Activated naive CD8-positive, alpha-beta T cell treated with anti-CD3 and anti-CD28 coated beads for 36 hours (primary cell): ENCODE measurements around the gene SLC12A5. TPM values are rescaled to one million over a fixed set of nuclear protein-coding genes. Genes with fewer than 3 reads are reported as not detected.

Experiments
- DNase-seq: peaks from one replicate; pipeline ENCODE4 v3.0.0; 2021
- H3K27ac Mint-ChIP-seq: one replicate; pipeline ENCODE4 v1.8.0; 2022; ENCODE audit warnings: mild to moderate bottlenecking, moderate library complexity, mixed read lengths
- H3K27me3 Mint-ChIP-seq: one replicate; pipeline ENCODE4 v1.8.0; 2022; ENCODE audit warnings: mild to moderate bottlenecking, mixed read lengths
- H3K36me3 Mint-ChIP-seq: one replicate; pipeline ENCODE4 v1.8.0; 2021; ENCODE audit warnings: mild to moderate bottlenecking, mixed read lengths
- H3K4me1 Mint-ChIP-seq: one replicate; pipeline ENCODE4 v1.8.0; 2021; ENCODE audit warnings: mixed read lengths
- H3K4me3 Mint-ChIP-seq: one replicate; pipeline ENCODE4 v1.8.0; 2022; ENCODE audit warnings: mild to moderate bottlenecking, moderate library complexity, mixed read lengths
- H3K9me3 Mint-ChIP-seq: one replicate; pipeline ENCODE4 v1.8.0; 2022; ENCODE audit warnings: mixed read lengths
- total RNA-seq, 2 experiments: library from RNA; stranded (reverse); gene quantifications; one replicate each; pipeline ENCODE4 v1.2.3, GENCODE V29; 2021

Gene SLC12A5
- total RNA-seq, 2 experiments from 2014 or later: 0.26 to 0.52 TPM

DNA sequence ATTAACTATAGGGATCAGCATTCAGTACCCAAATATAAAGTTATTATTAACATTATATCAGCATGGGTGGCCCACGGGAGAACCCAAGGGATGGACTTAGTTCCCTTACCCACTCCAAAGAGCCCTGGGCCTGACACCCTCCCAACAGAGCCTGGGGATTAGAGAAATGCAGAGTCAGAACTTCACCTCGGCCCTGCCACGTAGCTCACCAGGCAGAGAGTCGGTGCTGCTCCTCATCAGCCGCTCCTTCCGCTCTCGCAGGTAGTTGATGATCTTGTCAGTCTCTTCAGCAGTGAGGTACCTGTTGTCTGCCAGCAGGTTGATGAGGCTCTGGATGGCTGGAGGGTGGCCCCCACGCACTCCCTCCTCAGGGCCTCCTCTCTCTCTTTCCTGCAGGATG lies 34.1 kb downstream of the SLC12A5 start:
- Mint-ChIP-seq H3K27me3 (peaks cover 9% of the 10 kb centered on the region), H3K4me1 (peaks cover 51% of the 10 kb centered on the region), H3K9me3 (no peaks in the 10 kb centered on the region), H3K27ac (peak overlapping the region; percentile 74), H3K36me3 (peaks cover 72% of the 10 kb centered on the region), H3K4me3 (no peak overlapping the region)
- DNase-seq: no peak

DNA sequence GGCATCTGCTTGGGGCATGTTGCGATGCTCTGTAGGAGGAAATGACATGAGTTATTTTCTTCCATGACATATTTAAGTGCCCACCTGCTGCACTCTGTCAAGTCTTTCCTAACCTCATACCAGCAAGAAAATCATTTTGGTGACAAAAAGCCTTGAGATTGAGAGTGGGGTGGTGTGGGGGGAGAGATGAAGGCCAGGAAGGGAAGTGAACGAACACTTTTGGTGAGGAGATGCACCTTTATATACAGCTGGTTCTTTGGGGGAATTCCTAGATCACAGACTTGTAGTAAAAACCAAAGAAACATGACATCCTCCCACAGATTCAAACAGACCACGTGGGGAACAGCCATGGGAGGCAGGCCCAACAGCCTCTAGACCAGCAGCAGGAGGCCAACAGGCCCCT lies 34.6 kb downstream of the SLC12A5 start:
- Mint-ChIP-seq H3K27ac (peak overlapping the region; percentile 74), H3K4me1 (peaks cover 48% of the 10 kb centered on the region), H3K27me3 (peaks cover 6% of the 10 kb centered on the region), H3K36me3 (peaks cover 77% of the 10 kb centered on the region), H3K9me3 (no peaks in the 10 kb centered on the region), H3K4me3 (no peak overlapping the region)
- DNase-seq: no peak

DNA sequence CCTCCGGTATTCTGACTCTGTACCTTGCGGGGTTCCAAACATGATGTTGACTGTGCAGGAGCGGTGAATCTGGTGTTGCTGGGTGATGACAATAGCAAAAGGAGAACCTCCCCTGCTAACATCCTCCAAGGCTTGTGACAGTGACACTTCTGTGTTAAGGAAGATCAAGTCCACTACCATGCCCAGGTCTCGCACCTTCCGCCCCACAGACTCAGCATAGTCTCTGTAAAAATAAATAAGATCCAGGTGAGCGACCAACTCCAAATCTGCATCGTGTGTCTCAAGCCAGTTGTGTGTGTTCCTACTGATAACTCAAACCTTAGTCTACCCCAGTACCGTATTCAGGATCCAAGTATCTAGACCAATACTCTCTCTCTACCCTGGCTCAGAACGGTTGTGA lies 36.0 kb downstream of the SLC12A5 start:
- Mint-ChIP-seq H3K4me1 (peaks cover 35% of the 10 kb centered on the region), H3K4me3 (no peak overlapping the region), H3K9me3 (no peaks in the 10 kb centered on the region), H3K36me3 (peaks cover 77% of the 10 kb centered on the region), H3K27ac (no peak overlapping the region), H3K27me3 (no peaks in the 10 kb centered on the region)
- DNase-seq: no peak

DNA sequence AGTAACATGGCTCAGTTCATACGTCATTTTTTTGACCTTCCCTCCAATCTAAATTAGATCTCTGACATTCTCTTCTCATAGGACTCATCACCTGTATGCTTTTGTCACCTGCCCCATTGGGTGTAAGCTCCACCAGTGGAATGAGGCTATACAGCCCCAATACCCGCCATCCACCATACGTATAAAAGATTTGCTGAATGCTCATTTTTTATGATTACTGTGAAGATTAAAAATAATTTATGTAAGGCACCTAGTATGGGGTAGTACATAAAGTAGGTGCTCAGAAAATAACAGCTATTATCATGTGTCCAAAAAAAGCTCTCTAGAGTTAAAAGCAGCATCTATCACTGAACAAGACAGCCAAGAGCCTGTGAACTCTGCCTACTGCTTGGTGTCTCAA lies 36.7 kb downstream of the SLC12A5 start:
- peaks cover 70% of the 10 kb centered on the region for H3K36me3 Mint-ChIP-seq
- H3K27ac Mint-ChIP-seq: no peak overlapping the region
- H3K4me1 Mint-ChIP-seq: peaks cover 28% of the 10 kb centered on the region
- H3K27me3 Mint-ChIP-seq: no peaks in the 10 kb centered on the region
- no peaks in the 10 kb centered on the region for H3K9me3 Mint-ChIP-seq
- no peak overlapping the region for H3K4me3 Mint-ChIP-seq
- DNase-seq: no peak

DNA sequence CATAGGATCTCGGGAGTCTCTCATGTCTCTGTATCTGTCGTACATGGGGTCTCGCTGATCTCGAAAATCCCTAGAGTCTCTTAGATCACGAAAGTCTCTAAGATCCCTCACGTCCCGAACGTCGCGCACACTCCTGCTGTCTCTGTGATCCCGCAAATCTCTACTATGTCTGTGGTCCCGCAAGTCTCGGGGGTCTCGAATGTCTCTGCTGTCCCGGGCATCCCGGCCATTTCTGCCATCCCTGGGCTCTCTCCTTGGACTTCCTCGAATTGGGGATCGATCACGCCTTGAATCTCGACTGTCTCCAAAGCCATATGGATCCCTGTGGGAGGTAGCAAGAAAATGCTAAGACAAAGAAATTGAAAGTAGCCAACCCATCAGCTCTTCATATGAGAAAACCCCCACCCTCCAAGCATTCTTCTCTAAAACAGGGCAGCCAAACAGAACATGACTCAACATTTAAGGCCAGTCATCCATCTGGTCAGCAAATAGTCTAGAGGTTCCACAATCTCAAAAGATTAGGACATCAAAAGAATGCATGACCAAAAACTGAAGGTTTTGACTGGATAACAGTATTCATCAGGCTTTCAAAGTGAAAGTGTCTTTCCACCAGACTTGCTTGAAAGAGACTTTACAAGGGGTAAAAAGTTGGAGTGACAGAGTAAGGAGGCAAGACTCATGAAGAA lies 41.3 kb downstream of the SLC12A5 start:
- Mint-ChIP-seq H3K27ac (no peak overlapping the region), H3K4me3 (no peak overlapping the region), H3K36me3 (peaks cover 30% of the 10 kb centered on the region), H3K9me3 (no peaks in the 10 kb centered on the region), H3K27me3 (no peaks in the 10 kb centered on the region), H3K4me1 (peaks cover 4% of the 10 kb centered on the region)
- DNase-seq: no peak

DNA sequence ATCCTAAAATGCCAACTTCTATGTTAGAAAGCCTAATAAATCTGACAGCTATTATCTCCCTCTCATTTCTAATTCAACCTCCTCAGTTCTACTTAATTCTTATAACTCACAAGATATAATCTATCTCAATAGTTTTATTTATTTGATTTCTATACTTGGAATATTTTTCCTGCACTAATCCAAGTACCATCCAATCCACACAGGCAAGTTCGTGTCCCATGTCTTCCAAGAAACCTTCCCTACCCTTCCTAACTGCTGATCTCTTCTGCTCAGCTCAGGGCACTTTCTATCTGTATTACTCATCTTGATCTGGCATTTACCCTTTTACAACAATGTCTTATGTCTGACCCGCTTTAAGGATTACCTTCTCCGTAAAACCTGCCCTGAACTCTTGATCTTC lies 42.6 kb downstream of the SLC12A5 start:
- Mint-ChIP-seq H3K4me3 (no peak overlapping the region), H3K36me3 (peaks cover 22% of the 10 kb centered on the region), H3K27me3 (no peaks in the 10 kb centered on the region), H3K9me3 (no peaks in the 10 kb centered on the region), H3K4me1 (peaks cover 4% of the 10 kb centered on the region), H3K27ac (no peak overlapping the region)
- DNase-seq: no peak

DNA sequence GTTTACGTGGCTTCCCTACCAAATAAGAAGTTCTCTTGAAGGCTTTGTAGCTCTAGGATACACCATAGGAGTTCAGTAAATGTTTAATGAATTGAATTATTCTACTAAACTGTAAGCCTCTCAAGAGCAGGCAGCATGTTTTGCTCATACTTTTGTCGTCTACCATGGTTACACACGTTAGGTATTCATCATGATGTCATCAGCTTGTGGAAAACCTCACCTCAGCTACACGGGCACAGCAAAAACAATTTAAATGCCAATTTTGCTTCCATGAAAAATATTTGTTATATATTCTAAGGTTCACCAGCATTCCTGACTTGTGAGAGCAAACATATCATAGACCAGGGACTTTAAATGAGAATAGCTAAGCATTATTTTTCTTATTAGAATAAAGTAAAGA lies 44.0 kb downstream of the SLC12A5 start:
- Mint-ChIP-seq H3K9me3 (no peaks in the 10 kb centered on the region), H3K27me3 (no peaks in the 10 kb centered on the region), H3K27ac (no peak overlapping the region), H3K4me3 (no peak overlapping the region), H3K4me1 (peaks cover 4% of the 10 kb centered on the region), H3K36me3 (peaks cover 18% of the 10 kb centered on the region)
- no peak for DNase-seq

DNA sequence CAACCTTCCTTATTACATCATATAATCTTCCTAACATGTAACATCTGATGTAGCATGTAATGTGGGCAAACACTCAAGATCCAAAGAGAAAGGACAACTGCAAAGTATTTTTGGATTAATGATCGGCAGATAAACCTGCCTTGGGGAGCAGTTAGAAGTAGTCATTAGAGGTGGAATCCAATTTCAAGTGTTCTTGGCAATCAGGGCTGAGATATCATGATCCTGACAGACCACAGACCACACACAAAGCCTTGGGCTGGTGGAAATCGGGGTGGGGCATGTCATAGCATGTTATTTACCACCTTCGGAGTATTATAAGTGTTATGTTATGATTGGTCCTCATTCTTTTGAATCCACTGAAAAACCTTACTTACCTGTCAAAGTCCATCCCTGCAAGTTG lies 44.4 kb downstream of the SLC12A5 start:
- no peak for DNase-seq
- H3K27ac Mint-ChIP-seq: no peak overlapping the region
- no peak overlapping the region for H3K4me3 Mint-ChIP-seq
- H3K9me3 Mint-ChIP-seq: no peaks in the 10 kb centered on the region
- peaks cover 14% of the 10 kb centered on the region for H3K36me3 Mint-ChIP-seq
- peaks cover 4% of the 10 kb centered on the region for H3K4me1 Mint-ChIP-seq
- H3K27me3 Mint-ChIP-seq: no peaks in the 10 kb centered on the region

DNA sequence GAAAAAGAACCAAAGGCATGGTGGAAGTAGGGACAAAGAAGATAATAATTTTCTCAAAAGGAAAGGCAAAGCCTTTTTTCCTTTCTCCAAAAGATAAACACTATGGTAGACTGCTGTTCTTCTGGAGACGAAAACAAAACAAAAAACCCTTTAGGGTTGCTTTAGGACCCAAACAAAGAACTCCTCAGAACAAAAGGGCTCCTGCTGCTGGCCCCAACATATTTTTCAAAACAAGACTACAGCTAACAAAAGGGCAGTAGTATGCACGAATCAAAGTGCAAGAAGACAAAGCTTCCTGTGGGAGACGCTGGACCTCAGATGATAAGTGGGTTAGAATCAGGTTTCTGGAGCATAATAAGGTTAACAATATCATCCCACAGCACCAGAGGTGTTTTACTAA lies 45.0 kb downstream of the SLC12A5 start:
- H3K4me3 Mint-ChIP-seq: no peak overlapping the region
- H3K36me3 Mint-ChIP-seq: peaks cover 12% of the 10 kb centered on the region
- H3K9me3 Mint-ChIP-seq: no peaks in the 10 kb centered on the region
- no peak for DNase-seq
- H3K4me1 Mint-ChIP-seq: peaks cover 4% of the 10 kb centered on the region
- H3K27ac Mint-ChIP-seq: no peak overlapping the region
- H3K27me3 Mint-ChIP-seq: no peaks in the 10 kb centered on the region

DNA sequence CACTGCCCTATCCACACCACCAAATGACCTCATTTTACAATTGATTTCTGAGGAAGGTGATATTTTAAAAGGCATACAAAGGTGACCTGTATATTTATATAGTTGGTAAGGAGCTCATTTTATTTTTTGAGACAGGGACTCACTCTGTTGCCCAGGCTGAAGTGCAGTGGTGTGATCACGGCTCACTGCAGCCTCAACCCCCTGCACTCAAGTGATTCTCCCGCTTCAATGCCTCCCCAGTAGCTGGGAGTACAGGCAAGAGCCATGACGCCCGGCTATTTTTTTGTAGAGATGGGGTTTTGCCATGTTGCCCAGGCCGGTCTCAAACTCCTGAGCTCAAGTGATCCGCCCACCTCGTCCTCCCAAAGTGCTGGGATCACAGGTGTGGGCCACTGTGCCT lies 47.8 kb downstream of the SLC12A5 start:
- Mint-ChIP-seq H3K4me3 (no peak overlapping the region), H3K27me3 (no peaks in the 10 kb centered on the region), H3K27ac (no peak overlapping the region), H3K4me1 (peaks cover 11% of the 10 kb centered on the region), H3K36me3 (peaks cover 6% of the 10 kb centered on the region), H3K9me3 (no peaks in the 10 kb centered on the region)
- DNase-seq: no peak

DNA sequence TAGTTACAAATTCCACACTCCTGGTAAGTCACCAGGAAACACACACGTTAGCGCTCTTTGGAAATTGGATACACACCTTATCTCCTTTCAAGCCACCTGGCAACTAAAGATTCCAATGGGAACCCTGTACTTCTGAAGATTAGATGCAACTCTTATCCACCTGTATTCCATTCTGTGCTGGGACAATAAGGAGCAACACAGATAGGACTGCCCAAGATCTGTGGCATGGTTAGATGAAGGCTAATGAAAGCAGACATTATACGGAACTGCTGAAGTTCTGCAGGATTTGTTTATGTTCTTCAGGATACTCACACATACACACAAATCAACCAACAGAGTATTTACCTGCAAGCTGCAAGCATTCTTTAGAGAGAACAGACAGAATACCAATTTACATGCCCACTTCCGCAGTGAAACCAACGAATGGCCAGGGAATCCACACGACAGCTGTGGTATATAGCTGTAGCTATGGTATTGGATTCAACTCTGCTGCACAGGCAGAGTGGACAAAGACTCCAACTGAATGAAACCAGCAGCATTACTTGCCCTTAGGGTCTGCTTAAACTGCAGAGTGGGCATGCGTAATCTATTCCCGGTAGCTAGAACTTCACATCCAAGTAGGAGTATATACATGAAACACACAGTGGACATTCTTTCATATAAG lies 48.8 kb downstream of the SLC12A5 start:
- H3K4me1 Mint-ChIP-seq: peaks cover 15% of the 10 kb centered on the region
- peaks cover 6% of the 10 kb centered on the region for H3K36me3 Mint-ChIP-seq
- H3K4me3 Mint-ChIP-seq: no peak overlapping the region
- H3K27me3 Mint-ChIP-seq: no peaks in the 10 kb centered on the region
- DNase-seq: no peak
- H3K9me3 Mint-ChIP-seq: no peaks in the 10 kb centered on the region
- H3K27ac Mint-ChIP-seq: no peak overlapping the region

DNA sequence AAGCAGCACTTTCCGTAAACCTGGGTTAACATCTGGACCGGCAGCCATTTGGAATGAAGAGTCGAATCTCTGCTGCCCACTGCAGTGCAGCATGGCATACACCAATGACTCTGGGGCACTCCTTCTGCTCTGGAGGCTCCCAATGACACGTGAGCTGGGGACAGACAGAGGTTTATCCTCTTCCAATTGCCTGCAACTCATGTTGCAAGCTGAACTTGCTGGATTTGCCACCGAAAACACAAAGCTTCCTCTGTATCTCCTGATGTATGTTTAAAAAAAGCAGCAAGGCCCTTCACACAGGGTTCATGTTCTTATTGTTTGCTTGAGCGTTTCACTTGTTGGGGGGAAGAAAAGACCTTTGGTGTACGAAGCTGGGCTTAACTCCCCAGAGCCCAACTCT lies 49.9 kb downstream of the SLC12A5 start:
- DNase-seq: no peak
- H3K4me3 Mint-ChIP-seq: no peak overlapping the region
- no peaks in the 10 kb centered on the region for H3K9me3 Mint-ChIP-seq
- H3K27ac Mint-ChIP-seq: no peak overlapping the region
- H3K36me3 Mint-ChIP-seq: peaks cover 6% of the 10 kb centered on the region
- no peaks in the 10 kb centered on the region for H3K27me3 Mint-ChIP-seq
- H3K4me1 Mint-ChIP-seq: peaks cover 22% of the 10 kb centered on the region

DNA sequence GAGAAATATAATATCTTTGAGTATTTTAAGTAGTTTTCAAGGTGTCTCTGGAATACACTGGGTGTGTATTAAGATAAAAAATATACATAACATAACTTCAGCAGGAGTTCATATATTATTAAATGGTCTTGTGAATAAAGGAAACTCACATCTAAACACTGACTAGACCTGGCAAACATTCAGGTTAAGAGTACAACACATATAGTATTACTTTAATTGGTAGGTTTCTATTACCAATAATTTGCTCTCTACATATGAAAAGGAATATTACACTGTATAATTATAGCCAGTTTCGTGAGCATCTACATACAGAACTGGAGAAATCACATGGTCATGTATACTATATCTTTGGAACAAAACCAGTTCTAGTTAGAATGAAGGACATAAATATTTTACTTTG lies 52.1 kb downstream of the SLC12A5 start:
- no peak overlapping the region for H3K4me3 Mint-ChIP-seq

DNA sequence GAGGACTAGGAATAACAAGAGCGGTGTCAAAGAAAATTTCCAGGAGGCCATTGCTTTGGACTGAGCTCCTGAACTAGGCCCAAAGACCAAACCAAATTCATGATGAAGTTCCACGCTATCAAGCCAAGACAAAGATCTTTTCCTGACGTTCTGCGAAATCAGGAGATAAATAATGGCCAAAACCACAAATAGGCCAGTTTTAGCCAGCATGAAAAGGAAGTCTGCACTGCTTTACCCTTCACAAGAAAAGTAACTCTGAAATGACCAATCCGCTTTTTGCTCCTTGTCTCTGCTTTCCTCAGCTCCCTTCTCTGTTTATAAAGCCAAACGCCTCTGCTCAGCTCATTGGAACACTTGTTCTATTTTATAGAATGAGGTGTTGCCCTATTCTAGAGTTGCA lies 54.1 kb downstream of the SLC12A5 start:
- H3K4me3 Mint-ChIP-seq: no peak overlapping the region
- DNase-seq: no peak
- no peaks in the 10 kb centered on the region for H3K9me3 Mint-ChIP-seq
- H3K4me1 Mint-ChIP-seq: peaks cover 59% of the 10 kb centered on the region
- H3K27ac Mint-ChIP-seq: no peak overlapping the region
- H3K36me3 Mint-ChIP-seq: peaks cover 3% of the 10 kb centered on the region
- no peaks in the 10 kb centered on the region for H3K27me3 Mint-ChIP-seq

More for the DNA sequence above, 52.1 kb downstream of the SLC12A5 start:
- Mint-ChIP-seq H3K36me3 (peaks cover 3% of the 10 kb centered on the region), H3K27me3 (no peaks in the 10 kb centered on the region), H3K4me1 (peaks cover 43% of the 10 kb centered on the region), H3K9me3 (no peaks in the 10 kb centered on the region), H3K27ac (no peak overlapping the region)
- no peak for DNase-seq

DNA sequence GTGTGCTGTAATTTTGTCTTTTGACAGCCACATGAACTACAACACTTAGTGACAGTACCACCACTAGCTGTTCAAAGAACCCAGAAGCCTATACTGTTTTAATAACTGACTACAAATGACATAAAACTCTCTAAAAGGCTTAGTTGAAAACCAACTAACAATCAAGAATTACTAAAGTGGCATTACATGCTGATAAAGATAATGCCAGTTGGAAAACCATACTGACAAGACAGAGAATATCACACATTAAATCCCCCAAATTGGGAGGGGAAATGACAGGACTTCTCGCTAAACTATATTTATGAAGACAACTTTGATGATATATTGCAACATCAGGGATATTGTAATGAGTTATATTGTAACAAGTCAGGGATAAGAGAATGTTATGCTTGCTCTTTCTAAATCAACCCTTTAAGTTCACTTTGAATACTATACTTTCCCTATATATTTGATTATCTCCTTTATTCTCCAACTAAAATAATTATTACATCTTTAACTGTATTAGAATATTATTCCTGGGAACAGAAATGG lies 54.6 kb downstream of the SLC12A5 start:
- no peak overlapping the region for H3K4me3 Mint-ChIP-seq
- H3K36me3 Mint-ChIP-seq: peaks cover 6% of the 10 kb centered on the region
- no peak overlapping the region for H3K27ac Mint-ChIP-seq
- no peak for DNase-seq
- no peaks in the 10 kb centered on the region for H3K9me3 Mint-ChIP-seq
- peaks cover 64% of the 10 kb centered on the region for H3K4me1 Mint-ChIP-seq
- H3K27me3 Mint-ChIP-seq: no peaks in the 10 kb centered on the region

DNA sequence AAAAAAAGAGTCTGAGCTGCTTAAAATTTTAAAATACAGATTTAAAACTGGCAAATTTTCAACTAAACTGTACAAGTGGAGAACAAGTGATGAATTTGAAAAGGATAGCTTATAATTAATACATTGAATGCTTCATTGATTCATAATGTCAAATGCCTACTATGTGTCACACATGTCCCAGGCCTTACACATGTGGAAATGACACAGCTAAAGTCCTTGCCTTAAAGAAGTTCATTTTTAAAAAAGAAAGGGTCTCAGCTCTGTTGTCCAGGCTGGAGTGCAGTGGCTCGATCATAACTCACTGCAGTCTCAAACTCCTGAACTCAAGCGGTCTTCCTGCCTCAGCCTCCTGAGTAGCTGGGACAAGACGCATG lies 55.8 kb downstream of the SLC12A5 start:
- H3K9me3 Mint-ChIP-seq: no peaks in the 10 kb centered on the region
- H3K27me3 Mint-ChIP-seq: no peaks in the 10 kb centered on the region
- DNase-seq: no peak
- H3K4me3 Mint-ChIP-seq: no peak overlapping the region
- H3K4me1 Mint-ChIP-seq: peaks cover 65% of the 10 kb centered on the region
- peaks cover 3% of the 10 kb centered on the region for H3K36me3 Mint-ChIP-seq
- H3K27ac Mint-ChIP-seq: no peak overlapping the region
